ENCODE data around the gene APBA3. TPM values are rescaled to one million over a fixed set of nuclear protein-coding genes. Genes with fewer than 3 reads are reported as not detected.

Gene APBA3
- total RNA-seq, 1 experiment from 2014 or later: 34.0 TPM

- ChIA-PET CTCF (no interaction called here), POLR2A (no interaction called here)
- DNase-seq (ENCODE audit: low read depth, low spot score): no peak
- BruUV-seq (replicated peaks): no TSS peak
- H3K27me3 ChIP-seq (ENCODE audit: control insufficient read depth, insufficient read depth, low read length): no peaks in the 10 kb centered on the region
- intact Hi-C loops (cut with micrococcal nuclease; ENCODE audit: unreplicated experiment): no loop called here
- no peaks in the 10 kb centered on the region for H3K4me1 ChIP-seq (ENCODE audit: control insufficient read depth, insufficient read depth, low read length)
- in situ Hi-C loops (cut with HindIII; ENCODE audit: low pct_unique_long_range_greater_than_20kb, low sequenced_read_pairs): no loop called here
- no peaks in the 10 kb centered on the region for H3K36me3 ChIP-seq (ENCODE audit: control insufficient read depth, insufficient read depth, low read length)
- H3K9me3 ChIP-seq (ENCODE audit: control insufficient read depth, insufficient read depth, low read depth, low read length): no peaks in the 10 kb centered on the region
- H3K27ac ChIP-seq (ENCODE audit: low read length): no peak overlapping the region
- TF ChIP-seq SIN3A (IDR thresholded peaks at IDR 0.05; ENCODE audit: borderline replicate concordance, insufficient read depth, low read depth, low read length): no peak
- TF ChIP-seq CTCF (IDR thresholded peaks at IDR 0.05): no peak
- no peak for TF ChIP-seq POLR2AphosphoS5 (IDR thresholded peaks at IDR 0.05; ENCODE audit: low read depth, low read length)
- TF ChIP-seq REST (IDR thresholded peaks at IDR 0.05; ENCODE audit: insufficient read depth in 1 of 2, low read depth in 2 of 2, low read length in 1 of 2): no peak
- no peak for TF ChIP-seq TCF7L2 (IDR thresholded peaks at IDR 0.05; ENCODE audit: low read depth, low read length)
- ATAC-seq: no peak
- H3K4me3 ChIP-seq (ENCODE audit: low read depth in 2 of 2, low read length in 2 of 2): no peak overlapping the region
These were observed 15.1 kb upstream of the APBA3 start for GRCh38 chr19:3776479-3777040.

GRCh38 chr19:3775831-3776230 is 14.3 kb upstream of the APBA3 start:
- no peak for DNase-seq (ENCODE audit: low read depth, low spot score)
- intact Hi-C loops (cut with micrococcal nuclease; ENCODE audit: unreplicated experiment): no loop called here
- Histone ChIP-seq H3K4me3 (ENCODE audit: low read depth in 2 of 2, low read length in 2 of 2) (no peak overlapping the region), H3K4me1 (ENCODE audit: control insufficient read depth, insufficient read depth, low read length) (no peaks in the 10 kb centered on the region), H3K9me3 (ENCODE audit: control insufficient read depth, insufficient read depth, low read depth, low read length) (no peaks in the 10 kb centered on the region), H3K27me3 (ENCODE audit: control insufficient read depth, insufficient read depth, low read length) (no peaks in the 10 kb centered on the region), H3K27ac (ENCODE audit: low read length) (no peak overlapping the region), H3K36me3 (ENCODE audit: control insufficient read depth, insufficient read depth, low read length) (no peaks in the 10 kb centered on the region)
- no TSS peak for BruUV-seq (replicated peaks)
- in situ Hi-C loops (cut with HindIII; ENCODE audit: low pct_unique_long_range_greater_than_20kb, low sequenced_read_pairs): no loop called here
- POLR2A ChIA-PET: no interaction called here
- CTCF ChIA-PET: interaction anchor here (0.6 kb wide), 1 partner anchor 83 kb away, joined by 3 read pairs; no protein-coding TSS in a partner anchor
- no peak for TF ChIP-seq POLR2AphosphoS5 (IDR thresholded peaks at IDR 0.05; ENCODE audit: low read depth, low read length)
- TF ChIP-seq SIN3A (IDR thresholded peaks at IDR 0.05; ENCODE audit: borderline replicate concordance, insufficient read depth, low read depth, low read length): no peak
- no peak for TF ChIP-seq REST (IDR thresholded peaks at IDR 0.05; ENCODE audit: insufficient read depth in 1 of 2, low read depth in 2 of 2, low read length in 1 of 2)
- TF ChIP-seq TCF7L2 (IDR thresholded peaks at IDR 0.05; ENCODE audit: low read depth, low read length): no peak
- no peak for ATAC-seq

Data from Panc1 (cell line).